Activated CD4-positive, alpha-beta T cell treated with anti-CD3 and anti-CD28 coated beads for 36 hours (primary cell): Measurements from ENCODE around the gene FHL2. TPM values are rescaled to one million over a fixed set of nuclear protein-coding genes. Genes with fewer than 3 reads are reported as not detected.
A peak's percentile ranks its signal among the peaks of the same experiment; 100 is the strongest.

Source experiments
- ATAC-seq: fragments of 200-7000 bp; cut with Tn5 transposase; one replicate; pipeline ENCODE4 v1.10.0; 2021; ENCODE audit warnings: mild to moderate bottlenecking, moderate library complexity
- CTCF ChIA-PET: fragments of 350-600 bp; sonication (Branson Sonifier 250); formaldehyde crosslinking; loops from one replicate; lab custom pipeline; 2021; ENCODE audit warnings: antibody characterized with exemption; lab: Charles Lee
- POLR2A ChIA-PET: fragments of 350-600 bp; sonication (Branson Sonifier 250); formaldehyde crosslinking; loops from one replicate; lab custom pipeline; 2021; ENCODE audit warnings: antibody characterized with exemption, inconsistent platforms; lab: Charles Lee
- DNase-seq: peaks from one replicate; pipeline ENCODE4 v3.0.0-alpha.2; 2020
- H3K27ac Mint-ChIP-seq: one replicate; pipeline ENCODE4 v1.8.0; 2021; ENCODE audit warnings: mixed read lengths
- H3K27me3 Mint-ChIP-seq: one replicate; pipeline ENCODE4 v1.8.0; 2021; ENCODE audit warnings: mixed read lengths
- H3K36me3 Mint-ChIP-seq: one replicate; pipeline ENCODE4 v1.8.0; 2021; ENCODE audit warnings: low read depth, mixed read lengths
- H3K4me1 Mint-ChIP-seq: one replicate; pipeline ENCODE4 v1.8.0; 2021; ENCODE audit warnings: mixed read lengths
- H3K4me3 Mint-ChIP-seq: one replicate; pipeline ENCODE4 v1.8.0; 2021; ENCODE audit warnings: mild to moderate bottlenecking, moderate library complexity, mixed read lengths
- H3K9me3 Mint-ChIP-seq: one replicate; pipeline ENCODE4 v1.8.0; 2021; ENCODE audit warnings: low read depth, mixed read lengths
- intact Hi-C, 2 experiments: fragments of 100-400 bp; cut with DNase I in 1 of 2; cut with micrococcal nuclease in 1 of 2; formaldehyde crosslinking; loops; one replicate each; pipeline versions ENCODE4 v1.14.2 to v1.15.1; 2022 to 2024; cut with DNase I, micrococcal nuclease
- total RNA-seq, 2 experiments: library from RNA; stranded (reverse); gene quantifications; one replicate each; pipeline ENCODE4 v1.2.3, GENCODE V29; 2021

The FHL2 gene
- total RNA-seq, 2 experiments from 2014 or later, result 3.9 to 4.7 TPM

GRCh38 chr2:105364436-105365139 is 34.3 kb downstream of the FHL2 start:
- peaks cover 14% of the 10 kb centered on the region for H3K36me3 Mint-ChIP-seq
- DNase-seq (no peak), ATAC-seq (no peak)
- no peak overlapping the region for H3K4me3 Mint-ChIP-seq
- H3K4me1 Mint-ChIP-seq, result peaks cover 28% of the 10 kb centered on the region
- ChIA-PET POLR2A (no interaction called here), CTCF (interaction anchor here (0.6 to 1.7 kb wide), 5 partner anchors 16 to 758 kb away, joined by 3 to 6 read pairs (median 3); no protein-coding TSS in a partner anchor)
- intact Hi-C loops, result loop anchor here in 1 of 2 experiments (5.0 to 10.0 kb wide), 2 partner anchors 608 to 720 kb away; no protein-coding TSS in a partner anchor
- H3K27me3 Mint-ChIP-seq, result no peaks in the 10 kb centered on the region
- no peaks in the 10 kb centered on the region for H3K9me3 Mint-ChIP-seq
- no peak overlapping the region for H3K27ac Mint-ChIP-seq

- H3K27me3 Mint-ChIP-seq, result no peaks in the 10 kb centered on the region
- ATAC-seq (peak; percentile 58), DNase-seq (peak; percentile 20)
- H3K4me3 Mint-ChIP-seq, result no peak overlapping the region
- CTCF ChIA-PET, result interaction anchor here (0.6 to 1.7 kb wide), 5 partner anchors 16 to 727 kb away, joined by 3 to 6 read pairs (median 3); no protein-coding TSS in a partner anchor
- H3K36me3 Mint-ChIP-seq, result peaks cover 21% of the 10 kb centered on the region
- no peaks in the 10 kb centered on the region for H3K9me3 Mint-ChIP-seq
- POLR2A ChIA-PET, result no interaction called here
- intact Hi-C loops, result loop anchor here in 1 of 2 experiments (10.0 kb wide), 1 partner anchor 722 kb away; no protein-coding TSS in a partner anchor
- H3K4me1 Mint-ChIP-seq, result peaks cover 29% of the 10 kb centered on the region
- H3K27ac Mint-ChIP-seq, result no peak overlapping the region
Measured at GRCh38 chr2:105362862-105363591, 35.8 kb downstream of the FHL2 start.

GRCh38 chr2:105361102-105361889 is 37.6 kb downstream of the FHL2 start:
- ChIA-PET CTCF (no interaction called here), POLR2A (no interaction called here)
- Mint-ChIP-seq H3K9me3 (peaks cover 4% of the 10 kb centered on the region), H3K27me3 (no peaks in the 10 kb centered on the region), H3K27ac (peak overlapping the region; percentile 40), H3K4me3 (no peak overlapping the region), H3K36me3 (peaks cover 33% of the 10 kb centered on the region), H3K4me1 (peaks cover 29% of the 10 kb centered on the region)
- intact Hi-C loops, result loop anchor here in 1 of 2 experiments (10.0 kb wide), 1 partner anchor 724 kb away; no protein-coding TSS in a partner anchor
- DNase-seq, result peak; percentile 59
- peak; percentile 73 for ATAC-seq

- no peak overlapping the region for H3K27ac Mint-ChIP-seq
- H3K4me1 Mint-ChIP-seq, result peaks cover 28% of the 10 kb centered on the region
- DNase-seq (no peak), ATAC-seq (no peak)
- H3K4me3 Mint-ChIP-seq, result no peak overlapping the region
- CTCF ChIA-PET, result no interaction called here
- POLR2A ChIA-PET, result no interaction called here
- intact Hi-C loops, result no loop called here
- peaks cover 8% of the 10 kb centered on the region for H3K9me3 Mint-ChIP-seq
- no peaks in the 10 kb centered on the region for H3K27me3 Mint-ChIP-seq
- H3K36me3 Mint-ChIP-seq, result peaks cover 52% of the 10 kb centered on the region
Measured at GRCh38 chr2:105358593-105358992, 40.3 kb downstream of the FHL2 start.

GRCh38 chr2:105357122-105357521 is 41.7 kb downstream of the FHL2 start:
- ATAC-seq, result no peak
- no peak for DNase-seq
- POLR2A ChIA-PET, result no interaction called here
- H3K27ac Mint-ChIP-seq, result no peak overlapping the region
- intact Hi-C loops, result no loop called here
- H3K4me1 Mint-ChIP-seq, result peaks cover 17% of the 10 kb centered on the region
- no peaks in the 10 kb centered on the region for H3K27me3 Mint-ChIP-seq
- no peak overlapping the region for H3K4me3 Mint-ChIP-seq
- peaks cover 64% of the 10 kb centered on the region for H3K36me3 Mint-ChIP-seq
- CTCF ChIA-PET, result interaction anchor here (0.7 to 0.8 kb wide), 2 partner anchors 16 to 162 kb away, joined by 3 read pairs; no protein-coding TSS in a partner anchor
- H3K9me3 Mint-ChIP-seq, result peaks cover 8% of the 10 kb centered on the region

GRCh38 chr2:105344704-105345345 is 54.0 kb downstream of the FHL2 start:
- no peaks in the 10 kb centered on the region for H3K9me3 Mint-ChIP-seq
- POLR2A ChIA-PET, result no interaction called here
- CTCF ChIA-PET, result interaction anchor here (0.7 to 1.1 kb wide), 6 partner anchors 9 to 199 kb away, joined by 3 to 5 read pairs (median 3); no protein-coding TSS in a partner anchor
- intact Hi-C loops, result no loop called here
- H3K4me1 Mint-ChIP-seq, result no peaks in the 10 kb centered on the region
- ATAC-seq, result no peak
- H3K27me3 Mint-ChIP-seq, result no peaks in the 10 kb centered on the region
- no peak for DNase-seq
- no peak overlapping the region for H3K4me3 Mint-ChIP-seq
- peaks cover 46% of the 10 kb centered on the region for H3K36me3 Mint-ChIP-seq
- no peak overlapping the region for H3K27ac Mint-ChIP-seq

GRCh38 chr2:105339414-105339813 is 59.4 kb downstream of the FHL2 start:
- POLR2A ChIA-PET, result no interaction called here
- no peaks in the 10 kb centered on the region for H3K27me3 Mint-ChIP-seq
- intact Hi-C loops, result loop anchor here (5.0 to 10.0 kb wide), 4 partner anchors 302 to 748 kb away; partner anchors contain the start of genes MRPS9 (in 1 of the 2) and NCK2 (in 1 of the 2)

GRCh38 chr2:105338020-105338385 is 60.8 kb downstream of the FHL2 start:
- DNase-seq (no peak), ATAC-seq (peak; percentile 23)
- peak overlapping the region; percentile 100 for H3K27ac Mint-ChIP-seq
- H3K4me1 Mint-ChIP-seq, result peaks cover 27% of the 10 kb centered on the region
- no peaks in the 10 kb centered on the region for H3K27me3 Mint-ChIP-seq
- H3K4me3 Mint-ChIP-seq, result peak overlapping the region; percentile 91
- no peaks in the 10 kb centered on the region for H3K9me3 Mint-ChIP-seq
- intact Hi-C loops, result loop anchor here (5.0 to 10.0 kb wide), 4 partner anchors 301 to 749 kb away; partner anchors contain the start of genes MRPS9 (in 1 of the 2) and NCK2 (in 1 of the 2)
- CTCF ChIA-PET, result interaction anchor here (0.8 to 3.8 kb wide), 3 partner anchors 10 to 11 kb away, joined by 3 to 14 read pairs (median 10); no protein-coding TSS in a partner anchor
- peaks cover 24% of the 10 kb centered on the region for H3K36me3 Mint-ChIP-seq
- POLR2A ChIA-PET, result no interaction called here

More at GRCh38 chr2:105339414-105339813, 59.4 kb downstream of the FHL2 start:
- ATAC-seq (no peak), DNase-seq (no peak)
- H3K4me3 Mint-ChIP-seq, result peak overlapping the region; percentile 91
- CTCF ChIA-PET, result interaction anchor here (2.5 to 3.8 kb wide), 2 partner anchors 9 to 11 kb away, joined by 10 to 14 read pairs; no protein-coding TSS in a partner anchor
- H3K9me3 Mint-ChIP-seq, result no peaks in the 10 kb centered on the region
- H3K4me1 Mint-ChIP-seq, result peaks cover 27% of the 10 kb centered on the region
- H3K27ac Mint-ChIP-seq, result no peak overlapping the region
- H3K36me3 Mint-ChIP-seq, result peaks cover 27% of the 10 kb centered on the region

GRCh38 chr2:105337122-105338019 is 61.5 kb downstream of the FHL2 start, which contains the start of gene C2orf49:
TSS of gene C2orf49 (plus strand) at chr2:105337540. CDS start at chr2:105337588, 48 bp downstream.
- intact Hi-C loops, result loop anchor here (1.0 to 10.0 kb wide), 7 partner anchors 8 to 857 kb away; partner anchors contain the start of genes TGFBRAP1 (in 2 of the 2), FHL2 (in 1 of the 2), MRPS9 (in 1 of the 2) and NCK2 (in 1 of the 2)
- Mint-ChIP-seq H3K36me3 (peaks cover 19% of the 10 kb centered on the region), H3K27me3 (no peaks in the 10 kb centered on the region), H3K9me3 (no peaks in the 10 kb centered on the region), H3K4me1 (peaks cover 27% of the 10 kb centered on the region), H3K27ac (peak within 1 kb of the TSS; percentile 100), H3K4me3 (peak within 1 kb of the TSS; percentile 91)
- DNase-seq, result peak; percentile 94
- POLR2A ChIA-PET, result interaction anchor here (0.6 kb wide), 1 partner anchor 800 kb away, joined by 3 read pairs; no protein-coding TSS in a partner anchor
- ATAC-seq, result peak; percentile 93
- CTCF ChIA-PET, result interaction anchor here (0.7 to 3.8 kb wide), 3 partner anchors 9 to 29 kb away, joined by 3 to 14 read pairs (median 3); no protein-coding TSS in a partner anchor
